NT2/D1 (cell line): ENCODE data around the gene GMPR.

Experiments
- DNase-seq: peaks from one replicate; pipeline ENCODE4 v3.0.0-alpha.2; 2011; ENCODE audit warnings: low read depth, low spot score
- H3K27me3 ChIP-seq: 2 replicates; pipeline ENCODE4 v1.6.0; 2011; ENCODE audit warnings: mild to moderate bottlenecking; ENCODE audit not compliant: insufficient read length, insufficient read depth
- H3K36me3 ChIP-seq: 2 replicates; pipeline ENCODE4 v1.6.1; 2011; ENCODE audit warnings: mild to moderate bottlenecking, low read length, mixed read lengths; ENCODE audit not compliant: insufficient read depth, insufficient read length
- H3K4me1 ChIP-seq: 2 replicates; pipeline ENCODE4 v1.5.1; 2011; ENCODE audit not compliant: insufficient read depth, insufficient read length
- H3K4me3 ChIP-seq: 2 replicates; pipeline ENCODE4 v1.5.1; 2011; ENCODE audit warnings: low read depth; ENCODE audit not compliant: insufficient read length
- H3K9ac ChIP-seq: 2 replicates; pipeline ENCODE4 v1.6.0; 2011; ENCODE audit warnings: low read depth; ENCODE audit not compliant: insufficient read length
- H3K9me3 ChIP-seq: 2 replicates; pipeline ENCODE4 v1.5.1; 2011; ENCODE audit warnings: mild to moderate bottlenecking, low read length; ENCODE audit not compliant: insufficient read depth
- SUZ12 ChIP-seq: IDR thresholded peaks from 2 replicates; pipeline ENCODE4 v1.6.1; 2011; ENCODE audit not compliant: insufficient read length, insufficient read depth; ENCODE audit errors: extremely low read depth
- YY1 ChIP-seq: IDR thresholded peaks from 2 replicates; pipeline ENCODE4 v1.6.1; 2011; ENCODE audit not compliant: insufficient read length, insufficient read depth
- ZNF274 ChIP-seq: IDR thresholded peaks from 2 replicates; pipeline ENCODE4 v1.6.1; 2011; ENCODE audit warnings: mild to moderate bottlenecking, low read depth, low read length

GMPR gene

DNA sequence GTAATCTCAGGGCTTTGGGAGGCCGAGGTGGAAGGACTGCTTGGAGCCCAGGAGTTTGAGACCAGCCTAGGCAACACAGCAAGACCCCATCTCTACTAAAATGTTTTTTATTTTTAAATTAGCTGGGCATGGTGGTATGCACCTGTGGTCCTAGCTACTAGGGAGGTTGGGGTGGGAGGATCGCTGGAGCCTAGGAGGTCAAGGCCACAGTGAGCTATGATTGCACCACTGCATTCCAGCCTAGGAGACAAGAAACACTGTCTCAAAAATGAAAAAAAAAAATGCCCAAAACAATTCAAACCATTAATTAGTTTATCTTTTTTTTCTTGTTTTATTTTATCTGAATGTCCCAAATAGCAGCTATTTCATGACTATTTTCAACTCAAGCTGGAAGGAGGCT lies 85.8 kb downstream of the GMPR start:
- Histone ChIP-seq H3K9ac (no peak overlapping the region), H3K4me3 (no peak overlapping the region), H3K36me3 (peaks cover 9% of the 10 kb centered on the region), H3K4me1 (peaks cover 5% of the 10 kb centered on the region), H3K9me3 (peaks cover 11% of the 10 kb centered on the region; the same call in 1 of the 2 replicates), H3K27me3 (no peaks in the 10 kb centered on the region)
- TF ChIP-seq ZNF274: no peak
- no peak for TF ChIP-seq YY1
- no peak for TF ChIP-seq SUZ12
- DNase-seq: no peak

DNA sequence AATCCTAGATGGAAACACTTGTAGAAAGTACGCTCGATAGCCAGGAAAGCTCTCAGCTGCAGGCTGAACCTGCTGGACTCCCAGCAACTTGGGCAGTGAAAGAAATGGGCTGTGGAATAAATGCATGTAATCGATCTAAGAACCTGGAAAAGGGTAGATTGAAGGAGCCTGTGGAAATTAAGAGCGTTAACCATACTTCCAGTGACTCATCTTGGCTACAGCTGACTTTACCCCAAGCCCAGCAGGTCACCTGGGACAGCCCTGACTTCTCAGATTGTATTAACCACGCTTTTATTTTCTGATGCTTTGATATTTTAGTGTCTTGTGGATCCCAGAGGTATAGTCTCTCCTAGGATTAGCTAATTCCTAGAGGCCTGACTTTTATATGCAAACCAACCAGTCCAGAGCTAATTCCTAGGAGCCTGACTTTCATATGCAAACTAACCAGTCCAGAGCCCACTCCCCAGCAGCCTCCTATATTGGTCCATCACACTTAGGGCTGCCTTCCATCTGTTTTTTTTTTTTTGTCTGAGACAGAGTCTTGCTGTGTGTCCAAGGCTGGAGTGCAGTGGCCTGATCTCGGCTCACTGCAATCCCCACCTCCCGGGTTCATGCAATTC lies 86.3 kb downstream of the GMPR start:
- Histone ChIP-seq H3K9me3 (peaks cover 11% of the 10 kb centered on the region; the same call in 1 of the 2 replicates), H3K9ac (no peak overlapping the region), H3K4me1 (peaks cover 5% of the 10 kb centered on the region), H3K36me3 (peaks cover 9% of the 10 kb centered on the region), H3K4me3 (no peak overlapping the region), H3K27me3 (no peaks in the 10 kb centered on the region)
- DNase-seq: peak; percentile 13
- TF ChIP-seq SUZ12 (no peak), YY1 (no peak), ZNF274 (no peak)

DNA sequence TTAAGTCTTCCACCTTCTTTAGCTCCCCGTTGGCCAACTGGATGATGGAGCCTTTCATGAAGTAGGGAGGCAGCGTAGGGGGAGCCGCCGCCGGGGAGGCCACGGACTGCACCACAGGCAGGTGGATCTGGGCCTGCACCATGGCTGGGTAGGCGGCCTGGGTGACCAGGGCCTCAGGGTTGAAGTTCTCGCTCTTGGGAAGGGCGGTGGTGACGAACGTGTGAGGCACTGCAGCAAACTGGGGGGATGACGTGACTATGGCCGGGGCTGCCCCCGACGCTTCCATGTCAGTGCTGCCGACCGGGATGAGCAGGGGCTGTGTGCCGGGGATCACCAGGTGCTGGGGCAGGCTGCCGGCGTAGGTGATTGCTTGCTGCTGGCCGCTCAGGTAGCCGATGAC lies 88.1 kb downstream of the GMPR start:
- Histone ChIP-seq H3K9me3 (peaks cover 11% of the 10 kb centered on the region; the same call in 1 of the 2 replicates), H3K4me1 (peaks cover 2% of the 10 kb centered on the region), H3K4me3 (no peak overlapping the region), H3K36me3 (peaks cover 9% of the 10 kb centered on the region), H3K9ac (no peak overlapping the region), H3K27me3 (no peaks in the 10 kb centered on the region)
- no peak for DNase-seq
- no peak for TF ChIP-seq SUZ12
- TF ChIP-seq YY1: no peak
- TF ChIP-seq ZNF274: no peak

DNA sequence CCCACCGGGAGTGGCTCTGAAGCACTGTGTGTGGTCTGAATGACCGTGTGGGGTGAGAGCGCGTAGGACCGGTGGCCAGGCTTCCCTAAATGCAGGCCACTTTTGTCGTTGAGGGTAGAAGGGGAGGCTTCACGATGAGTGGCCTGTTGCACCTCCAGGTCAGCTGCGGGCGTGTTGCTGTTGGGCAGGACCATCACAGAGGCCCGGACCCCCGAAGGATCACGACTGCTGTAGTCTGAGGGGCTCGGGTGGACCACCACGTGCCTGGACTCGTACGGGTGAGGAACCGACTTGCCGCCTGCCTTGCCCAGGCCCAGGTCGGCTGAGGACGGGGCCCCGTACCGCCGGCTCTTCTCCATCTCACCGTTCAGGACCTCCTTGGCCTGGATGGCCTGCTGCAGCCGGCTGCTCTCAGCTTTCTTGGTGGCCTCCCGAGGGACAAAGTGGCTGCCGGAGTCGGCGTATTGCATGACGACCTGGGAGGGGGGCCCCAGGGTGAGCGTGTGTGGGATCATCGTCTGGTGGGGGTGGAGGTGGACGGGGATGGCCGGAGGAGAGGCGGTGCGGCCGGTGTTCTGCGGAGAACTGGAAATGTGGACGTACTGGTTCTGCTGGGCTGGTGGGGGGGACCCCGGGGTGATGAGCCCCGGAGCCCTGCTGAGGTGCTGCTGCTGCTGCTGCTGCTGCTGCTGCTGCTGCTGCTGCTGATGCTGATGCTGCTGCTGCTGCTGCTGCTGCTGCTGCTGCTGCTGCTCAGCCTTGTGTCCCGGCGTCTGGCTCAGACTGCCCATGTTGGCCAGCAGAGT lies 88.8 kb downstream of the GMPR start:
- Histone ChIP-seq H3K4me3 (no peak overlapping the region), H3K27me3 (no peaks in the 10 kb centered on the region), H3K9me3 (peaks cover 11% of the 10 kb centered on the region; the same call in 1 of the 2 replicates), H3K9ac (no peak overlapping the region), H3K36me3 (peaks cover 9% of the 10 kb centered on the region), H3K4me1 (peaks cover 2% of the 10 kb centered on the region)
- no peak for DNase-seq
- TF ChIP-seq YY1 (no peak), ZNF274 (no peak), SUZ12 (no peak)

DNA sequence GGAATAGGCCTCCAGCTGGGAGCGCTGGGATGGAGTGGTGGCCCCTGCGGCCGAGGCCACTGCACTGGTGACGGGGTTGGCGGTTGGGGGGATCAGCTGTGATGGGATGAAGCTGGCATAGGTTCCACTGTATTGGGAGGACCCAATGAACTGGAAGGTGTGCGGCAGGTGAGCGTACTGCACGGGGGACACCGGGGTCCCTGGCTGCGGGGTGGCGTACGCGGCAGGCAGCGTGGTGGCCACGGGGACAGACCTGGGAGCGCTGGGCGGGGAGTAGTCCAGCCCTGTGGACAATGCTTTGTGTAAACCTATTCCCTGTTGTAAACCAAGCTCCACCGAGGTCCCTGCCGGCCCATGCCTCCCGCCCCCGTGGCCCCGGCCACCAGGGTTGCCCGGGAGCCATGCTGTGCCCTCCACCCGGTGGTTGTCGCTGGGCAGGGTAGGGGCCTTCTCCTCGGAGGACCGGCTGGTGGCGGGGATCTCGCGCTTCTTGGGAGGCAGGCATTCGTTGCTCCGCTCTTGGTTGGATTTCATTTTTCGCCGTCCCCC lies 89.5 kb downstream of the GMPR start:
- Histone ChIP-seq H3K27me3 (no peaks in the 10 kb centered on the region), H3K9ac (no peak overlapping the region), H3K4me1 (peaks cover 2% of the 10 kb centered on the region), H3K9me3 (peaks cover 11% of the 10 kb centered on the region; the same call in 1 of the 2 replicates), H3K4me3 (no peak overlapping the region), H3K36me3 (peaks cover 9% of the 10 kb centered on the region)
- no peak for DNase-seq
- no peak for TF ChIP-seq YY1
- no peak for TF ChIP-seq ZNF274
- TF ChIP-seq SUZ12: no peak

DNA sequence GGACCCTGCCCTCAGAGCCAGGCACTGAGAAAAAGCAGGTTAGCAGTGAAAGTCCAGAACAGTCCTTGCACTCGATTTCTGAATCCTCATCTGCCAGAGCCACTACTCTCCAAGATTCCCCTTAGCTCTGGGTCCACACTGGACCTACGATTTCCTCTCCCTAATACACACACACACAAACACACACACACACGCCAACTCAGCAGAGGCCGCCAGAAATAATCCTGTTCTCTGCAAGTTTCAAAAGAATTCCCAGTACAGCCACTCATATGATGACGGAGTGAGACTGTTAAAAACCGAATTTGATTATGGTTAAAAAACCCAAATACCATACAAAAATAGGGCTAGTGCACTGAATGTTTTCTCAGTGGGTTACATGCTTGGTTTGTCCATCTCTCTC lies 90.8 kb downstream of the GMPR start:
- DNase-seq: no peak
- no peaks in the 10 kb centered on the region for H3K27me3 ChIP-seq
- peaks cover 2% of the 10 kb centered on the region for H3K4me1 ChIP-seq
- H3K9ac ChIP-seq: no peak overlapping the region
- peaks cover 9% of the 10 kb centered on the region for H3K36me3 ChIP-seq
- peaks cover 11% of the 10 kb centered on the region; the same call in 1 of the 2 replicates for H3K9me3 ChIP-seq
- no peak for TF ChIP-seq ZNF274
- TF ChIP-seq YY1: no peak
- TF ChIP-seq SUZ12: no peak
- no peak overlapping the region for H3K4me3 ChIP-seq

DNA sequence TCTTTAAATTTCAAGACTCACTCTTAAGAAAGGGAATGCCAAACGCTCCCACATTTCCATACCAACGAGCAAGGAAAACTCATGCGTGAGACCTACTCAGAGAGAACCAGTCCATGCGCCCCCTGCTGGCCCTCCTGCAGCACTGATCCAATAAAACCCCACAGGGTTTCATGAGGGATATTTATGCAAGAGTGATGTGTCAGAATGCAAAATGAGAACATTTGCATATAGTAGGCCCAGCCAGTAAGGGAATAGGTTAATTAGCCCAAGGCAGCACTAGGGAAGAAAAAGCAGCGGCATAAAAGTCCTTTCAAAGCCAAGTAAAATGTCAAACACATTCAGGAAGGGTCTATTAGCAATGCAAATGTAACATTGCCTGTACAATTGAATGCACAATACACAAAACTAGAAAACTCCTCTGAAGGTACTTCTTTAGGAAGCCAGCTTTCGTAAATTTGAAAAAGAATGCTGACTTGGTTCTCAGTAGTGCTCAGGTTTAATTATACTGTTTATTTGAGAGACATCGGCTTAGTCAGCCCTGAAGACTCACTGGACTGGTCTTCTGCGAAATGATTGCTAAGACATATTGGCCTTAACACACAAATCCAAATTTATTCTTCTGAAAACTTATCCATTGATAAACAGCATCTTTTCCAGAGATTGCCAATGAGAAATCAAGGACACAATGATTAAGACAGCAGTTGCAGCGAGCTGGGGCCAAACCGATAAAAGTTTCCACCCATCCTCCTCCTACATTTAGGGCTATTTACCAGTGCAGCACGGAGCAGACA lies 93.2 kb downstream of the GMPR start:
- Histone ChIP-seq H3K27me3 (no peaks in the 10 kb centered on the region), H3K4me1 (no peaks in the 10 kb centered on the region), H3K4me3 (no peak overlapping the region), H3K9ac (no peak overlapping the region), H3K36me3 (peaks cover 4% of the 10 kb centered on the region), H3K9me3 (peaks cover 1% of the 10 kb centered on the region; the same call in 1 of the 2 replicates)
- DNase-seq: no peak
- no peak for TF ChIP-seq SUZ12
- no peak for TF ChIP-seq ZNF274
- TF ChIP-seq YY1: no peak
